Ovary (tissue), 3 donors: Measurements from ENCODE around the gene RPL3.

Experiments
- CTCF ChIP-seq, 3 donors: fragments of 450-650 bp in 2 of 3; fragments of 200-600 bp in 1 of 3; IDR thresholded peaks; one replicate each; pipeline versions ENCODE4 v1.5.1 to v1.8.0; 2016 to 2022; ENCODE audit warnings: antibody characterized with exemption in 3 of 3, mild to moderate bottlenecking in 1 of 3
- EP300 ChIP-seq: sonication (generic); formaldehyde crosslinking; IDR thresholded peaks from one replicate; pipeline ENCODE4 v1.6.1; 2017; ENCODE audit warnings: antibody characterized with exemption
- POLR2A ChIP-seq: fragments of 450-650 bp; IDR thresholded peaks from one replicate; pipeline ENCODE4 v1.6.1; 2017; ENCODE audit warnings: antibody characterized with exemption, mild to moderate bottlenecking, moderate library complexity
- donor health status: DM: no; HTN: no; CAD: no.

- TF ChIP-seq CTCF (IDR thresholded peaks at IDR 0.05) (no peak), POLR2A (no peak), EP300 (no peak)
Observed at GRCh38 chr22:39299829-39300178, 19.6 kb downstream of the RPL3 start.
